Hepatocyte (in vitro differentiated cells): ENCODE measurements around the gene NR6A1. TPM values are rescaled to one million over a fixed set of nuclear protein-coding genes. Genes with fewer than 3 reads are reported as not detected.

Experiments used
- DNase-seq: peaks from one replicate; pipeline ENCODE4 v3.0.0-alpha.2; 2016; ENCODE audit warnings: low spot score
- H2AFZ ChIP-seq: fragments of 200-600 bp; sonication (generic); 2 replicates; pipeline ENCODE4 v1.6.0; 2016; ENCODE audit warnings: antibody characterized with exemption, mild to moderate bottlenecking
- H3K27ac ChIP-seq: fragments of 200-600 bp; sonication (generic); 2 replicates; pipeline ENCODE4 v1.5.1; 2016; ENCODE audit warnings: mild to moderate bottlenecking
- H3K27me3 ChIP-seq: fragments of 200-600 bp; sonication (generic); 2 replicates; pipeline ENCODE4 v1.6.1; 2016
- H3K36me3 ChIP-seq: fragments of 200-600 bp; sonication (generic); replicated peaks from 2 replicates; pipeline ENCODE4 v1.5.1; 2016; ENCODE audit warnings: low read depth; ENCODE audit not compliant: insufficient read depth
- H3K4me1 ChIP-seq: fragments of 200-600 bp; sonication (generic); 2 replicates; pipeline ENCODE4 v1.5.1; 2016; ENCODE audit warnings: mild to moderate bottlenecking, moderate library complexity; ENCODE audit not compliant: insufficient read depth
- H3K4me2 ChIP-seq: fragments of 200-600 bp; sonication (generic); 2 replicates; pipeline ENCODE4 v1.6.0; 2016
- H3K4me3 ChIP-seq: fragments of 200-600 bp; sonication (generic); 2 replicates; pipeline ENCODE4 v1.5.1; 2016; ENCODE audit warnings: mild to moderate bottlenecking
- H3K79me2 ChIP-seq: fragments of 200-600 bp; sonication (generic); 2 replicates; pipeline ENCODE4 v1.6.0; 2017; ENCODE audit warnings: mild to moderate bottlenecking
- H3K9me2 ChIP-seq: fragments of 200-600 bp; sonication (generic); replicated peaks from 2 replicates; pipeline ENCODE4 v1.6.0; 2017; ENCODE audit warnings: mild to moderate bottlenecking; ENCODE audit not compliant: insufficient read depth
- H3K9me3 ChIP-seq: fragments of 200-600 bp; sonication (generic); 2 replicates; pipeline ENCODE4 v1.5.1; 2016; ENCODE audit warnings: low read depth, mild to moderate bottlenecking
- H4K20me1 ChIP-seq: fragments of 200-600 bp; sonication (generic); 2 replicates; pipeline ENCODE4 v1.6.0; 2016; ENCODE audit warnings: mild to moderate bottlenecking; ENCODE audit not compliant: insufficient read depth, poor library complexity, severe bottlenecking
- CTCF ChIP-seq: fragments of 200-600 bp; sonication (generic); IDR thresholded peaks from 2 replicates; pipeline ENCODE4 v1.5.1; 2016; ENCODE audit warnings: antibody characterized with exemption, mild to moderate bottlenecking; ENCODE audit not compliant: poor library complexity
- EZH2 ChIP-seq: fragments of 200-600 bp; sonication (generic); IDR thresholded peaks from 2 replicates; pipeline ENCODE4 v1.6.1; 2016; ENCODE audit warnings: antibody characterized with exemption, mild to moderate bottlenecking, borderline replicate concordance
- EZH2phosphoT487 ChIP-seq: fragments of 200-600 bp; sonication (generic); IDR thresholded peaks from one replicate; pipeline ENCODE4 v1.6.1; 2018; ENCODE audit warnings: antibody characterized with exemption, mild to moderate bottlenecking, low read depth, moderate library complexity; ENCODE audit not compliant: unreplicated experiment, severe bottlenecking
- WGBS: methylation state at CpG from one replicate; pipeline ENCODE4 v1.1.6; 2016; ENCODE audit warnings: low lambda C conversion rate; ENCODE audit errors: missing lambda C conversion rate; 5-methylcytosine and 5-hydroxymethylcytosine counted together
- polyA plus RNA-seq: library from polyadenylated mRNA; unstranded; fragments of >200 nt; fragmentation: Nextera tagmentation; extraction: Ambion mirVana; gene quantifications from 2 replicates; pipeline ENCODE4 v1.2.1, GENCODE V29; 2016
- total RNA-seq: library from RNA; depleted of rRNA; stranded (reverse); fragments of >200 nt; gene quantifications from 2 replicates; pipeline ENCODE4 v1.2.3, GENCODE V29; 2014

The NR6A1 gene
- total and polyA plus RNA-seq, 2 experiments from 2014 or later, result 1.2 to 4.0 TPM

DNA sequence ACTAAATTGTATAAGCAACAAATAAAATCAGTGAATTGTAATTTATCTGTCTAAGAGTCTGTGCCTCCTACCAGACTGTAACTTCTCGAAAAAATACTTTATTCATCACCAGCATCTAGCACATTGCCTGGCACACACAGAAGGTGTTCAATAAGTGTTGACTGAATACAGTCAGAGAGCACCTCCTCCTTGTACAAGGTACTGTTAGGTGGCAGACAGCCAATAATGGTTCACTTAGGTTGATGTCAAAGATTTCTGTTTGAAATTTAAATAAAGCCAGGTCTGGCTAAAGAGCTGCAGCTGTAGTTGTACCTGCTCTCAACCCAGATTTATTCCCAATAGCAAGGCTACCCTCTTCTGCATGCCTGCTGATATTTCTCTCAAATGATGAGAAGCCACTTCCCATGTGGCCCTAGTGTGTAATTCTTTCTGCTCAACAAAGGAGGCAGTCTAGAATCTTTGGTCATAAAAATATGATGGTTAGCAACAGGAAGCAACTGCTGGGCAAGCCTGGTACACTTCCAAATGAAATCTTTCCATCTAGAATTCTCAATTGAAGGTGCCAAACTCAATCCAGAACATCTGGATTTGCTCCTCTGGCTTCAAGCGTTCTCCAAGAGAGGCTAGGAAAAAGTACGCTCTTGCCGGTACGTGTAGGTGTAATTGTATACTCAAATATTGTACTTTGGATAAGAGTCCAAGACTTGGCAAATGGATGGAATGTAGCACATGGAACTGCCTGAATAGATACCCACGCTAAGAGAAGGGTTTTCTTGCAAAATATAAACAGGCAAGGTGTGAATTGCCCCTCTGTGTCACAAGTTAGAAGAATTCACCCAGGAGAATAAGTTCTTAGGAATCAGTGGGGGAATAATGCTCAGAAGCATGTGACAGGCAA, 95.6 kb downstream of the NR6A1 start:
- 67% methylated on average over 6 of the region's 6 CpGs for WGBS
- Histone ChIP-seq H3K4me2 (no peak overlapping the region), H3K4me3 (no peak overlapping the region), H3K9me2 (no peaks in the 10 kb centered on the region), H3K27me3 (no peaks in the 10 kb centered on the region), H3K9me3 (no peaks in the 10 kb centered on the region), H3K79me2 (peaks cover 62% of the 10 kb centered on the region), H2AFZ (no peak overlapping the region), H3K4me1 (peaks cover 13% of the 10 kb centered on the region), H4K20me1 (no peaks in the 10 kb centered on the region), H3K27ac (peak overlapping the region; percentile 14), H3K36me3 (no peaks in the 10 kb centered on the region)
- TF ChIP-seq EZH2 (no peak), EZH2phosphoT487 (no peak), CTCF (peak; percentile 18)
- no peak for DNase-seq

DNA sequence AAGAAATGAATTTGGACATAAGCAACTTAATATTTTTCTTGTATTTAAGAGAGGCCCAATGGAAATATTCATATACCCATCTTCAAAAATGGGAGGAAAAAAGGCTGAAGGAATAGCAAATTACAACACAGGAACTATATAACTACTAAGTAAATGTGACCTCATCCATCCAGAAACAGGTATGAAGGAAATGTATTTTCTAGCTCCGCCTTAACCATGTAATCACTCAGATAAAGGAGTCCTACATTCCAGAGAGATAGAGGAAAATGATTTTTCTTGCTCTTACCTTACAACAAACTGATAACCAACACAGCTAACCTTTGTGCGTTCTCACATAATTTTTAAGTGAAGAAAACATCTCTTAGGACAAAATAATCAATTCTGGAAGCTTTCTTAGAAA, 96.5 kb downstream of the NR6A1 start:
- H3K27me3 ChIP-seq, result no peaks in the 10 kb centered on the region
- H2AFZ ChIP-seq, result no peak overlapping the region
- 72% methylated on average over 2 of the region's 2 CpGs for WGBS
- no peak overlapping the region for H3K4me3 ChIP-seq
- H3K9me2 ChIP-seq, result no peaks in the 10 kb centered on the region
- H3K79me2 ChIP-seq, result peaks cover 65% of the 10 kb centered on the region
- DNase-seq, result no peak
- H3K4me1 ChIP-seq, result peaks cover 13% of the 10 kb centered on the region
- peak overlapping the region; percentile 32 for H3K4me2 ChIP-seq
- peak overlapping the region; percentile 47 for H3K27ac ChIP-seq
- no peak for TF ChIP-seq EZH2
- no peak for TF ChIP-seq CTCF
- no peak for TF ChIP-seq EZH2phosphoT487
- no peaks in the 10 kb centered on the region for H3K36me3 ChIP-seq
- no peaks in the 10 kb centered on the region for H3K9me3 ChIP-seq
- H4K20me1 ChIP-seq, result no peaks in the 10 kb centered on the region

DNA sequence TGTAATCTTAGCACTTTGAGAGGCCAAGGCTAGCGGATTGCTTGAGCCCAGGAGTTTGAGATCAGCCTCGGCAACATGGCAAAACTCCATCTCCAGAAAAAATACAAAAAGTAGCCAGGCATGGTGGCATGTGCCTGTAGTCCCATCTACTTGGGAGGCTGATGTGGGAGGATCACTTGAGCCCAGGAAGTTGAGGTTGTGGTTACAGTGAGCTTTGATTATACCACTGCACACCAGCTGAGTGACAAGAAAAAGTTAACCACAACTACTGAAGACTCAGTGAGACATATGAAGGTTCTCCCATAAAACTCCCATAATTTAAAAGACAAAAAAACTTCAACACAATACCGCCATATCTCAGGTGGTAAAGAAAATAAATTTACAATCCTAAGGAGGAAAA, 98.0 kb downstream of the NR6A1 start:
- no peaks in the 10 kb centered on the region for H3K9me3 ChIP-seq
- no peak for TF ChIP-seq EZH2phosphoT487
- TF ChIP-seq EZH2, result no peak
- no peak for TF ChIP-seq CTCF
- H3K4me1 ChIP-seq, result peaks cover 13% of the 10 kb centered on the region
- WGBS, result 99% methylated on average over 3 of the region's 3 CpGs
- H3K4me3 ChIP-seq, result no peak overlapping the region
- peaks cover 72% of the 10 kb centered on the region for H3K79me2 ChIP-seq
- DNase-seq, result no peak
- no peaks in the 10 kb centered on the region for H3K9me2 ChIP-seq
- H3K27ac ChIP-seq, result no peak overlapping the region
- H3K27me3 ChIP-seq, result no peaks in the 10 kb centered on the region
- H3K36me3 ChIP-seq, result no peaks in the 10 kb centered on the region
- no peak overlapping the region for H2AFZ ChIP-seq
- H4K20me1 ChIP-seq, result no peaks in the 10 kb centered on the region
- no peak overlapping the region for H3K4me2 ChIP-seq
